ENCODE results near the gene TGIF2. TPM values are rescaled to one million over a fixed set of nuclear protein-coding genes. Genes with fewer than 3 reads are reported as not detected.
A peak's percentile ranks its signal among the peaks of the same experiment; 100 is the strongest.
"Not testable (repeated sequence)": the region's sequence is repeated elsewhere in the genome, so short reads cannot be mapped to it uniquely, and the experiment has no call there.

Gene TGIF2
- total and polyA plus RNA-seq, 2 of the 8 experiments (the other 6 are each of a cell fraction or from before 2014, with no cell fraction given): 49.7 to 76.7 TPM

DNA sequence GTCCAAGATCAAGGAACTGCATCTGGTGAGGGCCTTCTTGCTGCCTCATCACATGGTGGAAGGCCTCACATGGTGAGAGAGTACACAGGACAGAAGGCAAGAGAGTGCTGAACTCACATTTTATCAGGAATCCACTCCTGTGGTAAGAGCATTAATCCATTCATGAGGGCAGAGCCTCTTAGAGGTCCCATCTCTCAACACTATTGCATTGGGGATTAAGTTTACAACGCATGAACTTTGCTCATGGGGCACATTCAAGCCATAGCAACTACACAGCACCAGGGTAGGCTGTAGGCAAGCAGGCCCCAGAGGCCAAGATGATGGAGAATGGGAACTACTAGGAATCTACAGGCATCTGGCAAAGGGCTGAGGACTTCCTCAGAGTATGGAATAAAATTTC, 10.0 kb upstream of the TGIF2 start (continued):
- TF ChIP-seq CHD2 (IDR thresholded peaks at IDR 0.05; ENCODE audit: low read length): no peak
- no peak for TF ChIP-seq SIX5 (IDR thresholded peaks at IDR 0.05; ENCODE audit: low read depth, low read length)
- TF ChIP-seq TCF12 (IDR thresholded peaks at IDR 0.05; ENCODE audit: low read depth, low read length): no peak
- no peak for TF ChIP-seq SIN3A (conservative IDR thresholded peaks at IDR 0.05 in 1 of 2, IDR thresholded peaks at IDR 0.05 in 1 of 2; ENCODE audit: low read depth in 1 of 2, low read length in 2 of 2)
- no peak for TF ChIP-seq HDAC2 (IDR thresholded peaks at IDR 0.05; ENCODE audit: borderline replicate concordance in 1 of 2, low read depth in 2 of 2, low read length in 2 of 2)
- no peak for TF ChIP-seq KDM4A (IDR thresholded peaks at IDR 0.05; ENCODE audit: low read depth, low read length, severe bottlenecking)
- TF ChIP-seq ASH2L (IDR thresholded peaks at IDR 0.05; ENCODE audit: low read length): no peak

- H3K27ac ChIP-seq (ENCODE audit: low read depth, low read length); H4K5ac ChIP-seq (ENCODE audit: insufficient read length, low read depth, low read length); H3K18ac ChIP-seq (ENCODE audit: extremely low read depth, low read length); DNase-seq (ENCODE audit: low read depth in 1 of 2, low spot score in 2 of 2); H3K9me3 ChIP-seq (ENCODE audit: insufficient read depth in 2 of 2, low read depth in 1 of 2, low read length in 1 of 2); H4K20me1 ChIP-seq (replicated peaks in 1 of 2; ENCODE audit: control insufficient read depth in 1 of 2, insufficient read depth in 2 of 2, low read length in 2 of 2); H3K36me3 ChIP-seq (ENCODE audit: control insufficient read depth in 2 of 4, insufficient read depth in 4 of 4, low read length in 3 of 4); FAIRE-seq; H2BK5ac ChIP-seq (ENCODE audit: low read depth, low read length); H2BK15ac ChIP-seq (ENCODE audit: low read length); H2BK12ac ChIP-seq (ENCODE audit: low read depth, low read length); H3K4me1 ChIP-seq (replicated peaks in 1 of 4; ENCODE audit: control insufficient read depth in 3 of 4, insufficient read depth in 4 of 4, low read length in 3 of 4); H3K14ac ChIP-seq (ENCODE audit: insufficient read length); POLR2A ChIA-PET (ENCODE audit: partially characterized antibody); H3K4ac ChIP-seq (replicated peaks; ENCODE audit: insufficient read length, low read depth, low read length); H3K9ac ChIP-seq (replicated peaks in 1 of 4; ENCODE audit: extremely low read depth in 1 of 4, low read depth in 3 of 4, low read length in 3 of 4); H3K79me1 ChIP-seq (ENCODE audit: low read depth, low read length); H3K23ac ChIP-seq (ENCODE audit: insufficient read length); H3K4me2 ChIP-seq (ENCODE audit: insufficient read depth in 1 of 2, low read depth in 2 of 2, low read length in 2 of 2); H2BK20ac ChIP-seq (ENCODE audit: low read length); H3K4me3 ChIP-seq (ENCODE audit: extremely low read depth in 1 of 4, insufficient read depth in 2 of 4, low read depth in 3 of 4, low read length in 4 of 4); H3K27me3 ChIP-seq (replicated peaks in 1 of 4; ENCODE audit: control insufficient read depth in 3 of 4, extremely low read depth in 1 of 4, insufficient read depth in 3 of 4, low read length in 3 of 4); H3K23me2 ChIP-seq (ENCODE audit: low read depth, low read length); H4K8ac ChIP-seq (ENCODE audit: extremely low read depth, insufficient read depth, low read length); H2AFZ ChIP-seq (ENCODE audit: low read length): not testable (repeated sequence)
- CTCF ChIA-PET (ENCODE audit: partially characterized antibody): interaction anchor here (1.1 to 18.0 kb wide), 2 partner anchors 25 to 41 kb away, joined by 4 to 202 read pairs; partner anchors contain the start of gene RAB5IF
- peak overlapping the region; percentile 54 for H2BK120ac ChIP-seq (replicated peaks; ENCODE audit: low read depth, low read length)
- 88% methylated on average over 13 of the region's 13 CpGs; no CpG with 5 or more reads in 1 of the 2 experiments for WGBS, 2 experiments (ENCODE audit: extremely low coverage in 1 of 2, insufficient coverage in 1 of 2, insufficient read length in 1 of 2, insufficient replicate concordance in 2 of 2, low coverage in 1 of 2, low lambda C conversion rate in 2 of 2, missing lambda C conversion rate in 1 of 2)
- H2AK5ac ChIP-seq (ENCODE audit: low read depth, low read length): peak overlapping the region; percentile 39; the same call in 1 of the 2 replicates
- H4K91ac ChIP-seq (replicated peaks; ENCODE audit: insufficient read length, low read length): peak overlapping the region; percentile 74
- peaks cover 6 to 14% of the 10 kb centered on the region in 2 experiments; a peak in 1 of 4 replicates for H3K79me2 ChIP-seq (ENCODE audit: control insufficient read depth in 1 of 2, insufficient read depth in 2 of 2, low read length in 2 of 2)
- peak overlapping the region; percentile 98 for H3K56ac ChIP-seq (replicated peaks; ENCODE audit: insufficient read length, low read depth, low read length)
Measured at GRCh38 chr20:36564078-36564725, 9.2 kb upstream of the TGIF2 start.
